Loucy (cell line): ENCODE results near the gene PACRG.

ENCODE experiments used
- H2AFZ ChIP-seq: fragments of 200-600 bp; sonication (generic); 2 replicates; pipeline ENCODE4 v1.6.0; 2016; ENCODE audit warnings: antibody characterized with exemption, mild to moderate bottlenecking, low read length, moderate library complexity
- H3F3A ChIP-seq: fragments of 200-600 bp; 2 replicates; pipeline ENCODE4 v1.6.0; 2016; ENCODE audit warnings: antibody characterized with exemption, low read depth, mild to moderate bottlenecking
- H3K27me3 ChIP-seq: fragments of 200-600 bp; sonication (generic); 2 replicates; pipeline ENCODE4 v1.6.1; 2014; ENCODE audit warnings: low read length, mild to moderate bottlenecking; ENCODE audit not compliant: insufficient read depth, poor library complexity, severe bottlenecking
- H3K36me3 ChIP-seq: fragments of 200-600 bp; sonication (generic); 2 replicates; pipeline ENCODE4 v1.6.1; 2016; ENCODE audit warnings: low read length; ENCODE audit not compliant: insufficient read depth
- H3K4me1 ChIP-seq: fragments of 200-600 bp; sonication (generic); 2 replicates; pipeline ENCODE4 v1.5.1; 2014; ENCODE audit warnings: low read length, mild to moderate bottlenecking; ENCODE audit not compliant: insufficient read depth, poor library complexity, severe bottlenecking
- H3K4me2 ChIP-seq: fragments of 200-600 bp; sonication (generic); 2 replicates; pipeline ENCODE4 v1.6.0; 2014; ENCODE audit warnings: antibody characterized with exemption, low read length, low read depth, mild to moderate bottlenecking; ENCODE audit not compliant: poor library complexity, severe bottlenecking
- H3K4me3 ChIP-seq: fragments of 200-600 bp; sonication (generic); 2 replicates; pipeline ENCODE4 v1.5.1; 2014; ENCODE audit warnings: low read length, mild to moderate bottlenecking, mixed read lengths; ENCODE audit not compliant: poor library complexity, severe bottlenecking
- H3K79me2 ChIP-seq: fragments of 200-600 bp; sonication (generic); 2 replicates; pipeline ENCODE4 v1.6.1; 2014; ENCODE audit warnings: low read length; ENCODE audit not compliant: insufficient read depth
- H3K9ac ChIP-seq: fragments of 200-600 bp; sonication (generic); 2 replicates; pipeline ENCODE4 v1.6.0; 2014; ENCODE audit warnings: mild to moderate bottlenecking, low read depth, low read length, moderate library complexity; ENCODE audit not compliant: poor library complexity, severe bottlenecking
- H3K9me2 ChIP-seq: fragments of 200-600 bp; sonication (generic); replicated peaks from 2 replicates; pipeline ENCODE4 v1.6.1; 2016; ENCODE audit warnings: low read depth, low read length, mixed read lengths
- H3K9me3 ChIP-seq: fragments of 200-600 bp; sonication (generic); 2 replicates; pipeline ENCODE4 v1.6.1; 2014; ENCODE audit warnings: mild to moderate bottlenecking, antibody characterized with exemption, low read length, low read depth; ENCODE audit not compliant: insufficient read depth
- H4K20me1 ChIP-seq: fragments of 200-600 bp; sonication (generic); 2 replicates; pipeline ENCODE4 v1.6.0; 2014; ENCODE audit warnings: antibody characterized with exemption, low read length, mild to moderate bottlenecking; ENCODE audit not compliant: insufficient read depth, poor library complexity, severe bottlenecking
- EZH2phosphoT487 ChIP-seq: fragments of 200-600 bp; IDR thresholded peaks from 2 replicates; pipeline ENCODE4 v1.6.1; 2018; ENCODE audit warnings: antibody characterized with exemption, mild to moderate bottlenecking, moderate library complexity, borderline replicate concordance
- TF ChIP-seq, protein P1 (sequence below): fragments of 200-600 bp; sonication (generic); conservative IDR thresholded peaks from 2 replicates; pipeline ENCODE4 v1.5.1; 2014; ENCODE audit warnings: mild to moderate bottlenecking, antibody characterized with exemption, low read length

PACRG gene

DNA sequence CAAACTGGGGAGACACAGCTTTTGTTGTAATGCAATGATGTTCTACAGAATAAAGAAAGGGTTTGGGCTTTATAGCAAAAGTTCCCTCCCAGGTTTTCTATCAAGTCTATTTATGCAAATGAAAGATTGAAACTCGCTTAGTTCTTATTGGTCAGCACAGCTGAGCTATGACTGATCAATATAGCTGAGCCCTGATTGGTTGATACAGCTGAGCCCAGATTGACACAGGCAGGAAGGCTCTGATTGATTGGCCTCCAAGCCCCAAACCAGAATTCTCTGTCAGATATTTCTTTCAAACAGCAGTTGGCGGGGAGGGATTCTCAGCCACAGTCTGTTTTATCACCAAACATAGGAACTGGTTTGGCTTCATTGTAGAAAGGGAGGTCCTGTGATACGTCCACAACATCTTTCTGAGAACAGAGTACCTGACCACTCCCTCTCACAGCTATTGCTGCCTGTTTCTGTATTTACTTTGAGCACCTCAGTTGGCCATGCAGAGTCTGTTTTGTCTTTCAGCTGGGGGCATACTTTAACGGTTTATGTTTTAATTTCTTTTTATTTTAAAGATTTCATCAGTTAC lies 223.5 kb downstream of the PACRG start:
- Histone ChIP-seq H3K36me3 (no peaks in the 10 kb centered on the region), H3F3A (no peaks in the 10 kb centered on the region), H3K4me3 (no peak overlapping the region)

DNA sequence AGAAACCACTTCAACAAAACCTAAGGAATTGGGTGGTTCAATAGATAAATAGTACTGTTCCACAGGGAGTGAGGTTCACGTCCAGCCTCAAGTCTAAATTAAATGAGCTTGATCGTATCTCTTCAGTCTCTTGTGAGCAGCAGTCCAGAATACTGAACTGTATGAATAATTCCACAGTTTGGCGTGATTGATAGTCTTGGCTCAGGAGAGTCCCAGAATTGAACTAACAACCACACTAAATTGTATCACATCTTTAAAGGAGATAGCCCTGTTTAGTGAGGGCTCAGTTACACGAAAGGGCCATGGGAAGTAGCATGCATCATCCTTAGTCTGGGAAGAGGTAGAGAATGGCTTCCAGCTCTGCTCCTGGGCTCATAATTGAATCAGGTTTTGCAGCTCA lies 224.6 kb downstream of the PACRG start:
- Histone ChIP-seq H3K9ac (no peak overlapping the region), H4K20me1 (no peaks in the 10 kb centered on the region)
- TF ChIP-seq EZH2phosphoT487, result no peak
- TF ChIP-seq, protein P1, sequence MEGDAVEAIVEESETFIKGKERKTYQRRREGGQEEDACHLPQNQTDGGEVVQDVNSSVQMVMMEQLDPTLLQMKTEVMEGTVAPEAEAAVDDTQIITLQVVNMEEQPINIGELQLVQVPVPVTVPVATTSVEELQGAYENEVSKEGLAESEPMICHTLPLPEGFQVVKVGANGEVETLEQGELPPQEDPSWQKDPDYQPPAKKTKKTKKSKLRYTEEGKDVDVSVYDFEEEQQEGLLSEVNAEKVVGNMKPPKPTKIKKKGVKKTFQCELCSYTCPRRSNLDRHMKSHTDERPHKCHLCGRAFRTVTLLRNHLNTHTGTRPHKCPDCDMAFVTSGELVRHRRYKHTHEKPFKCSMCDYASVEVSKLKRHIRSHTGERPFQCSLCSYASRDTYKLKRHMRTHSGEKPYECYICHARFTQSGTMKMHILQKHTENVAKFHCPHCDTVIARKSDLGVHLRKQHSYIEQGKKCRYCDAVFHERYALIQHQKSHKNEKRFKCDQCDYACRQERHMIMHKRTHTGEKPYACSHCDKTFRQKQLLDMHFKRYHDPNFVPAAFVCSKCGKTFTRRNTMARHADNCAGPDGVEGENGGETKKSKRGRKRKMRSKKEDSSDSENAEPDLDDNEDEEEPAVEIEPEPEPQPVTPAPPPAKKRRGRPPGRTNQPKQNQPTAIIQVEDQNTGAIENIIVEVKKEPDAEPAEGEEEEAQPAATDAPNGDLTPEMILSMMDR, result no peak

More for the DNA sequence above, 223.5 kb downstream of the PACRG start:
- Histone ChIP-seq H3K4me2 (no peak overlapping the region), H3K9me2 (no peaks in the 10 kb centered on the region), H2AFZ (no peak overlapping the region), H3K9ac (no peak overlapping the region), H3K79me2 (no peaks in the 10 kb centered on the region), H3K4me1 (no peaks in the 10 kb centered on the region), H3K27me3 (no peaks in the 10 kb centered on the region), H4K20me1 (no peaks in the 10 kb centered on the region), H3K9me3 (no peaks in the 10 kb centered on the region)
- TF ChIP-seq EZH2phosphoT487, result no peak
- TF ChIP-seq, protein P1, result no peak

DNA sequence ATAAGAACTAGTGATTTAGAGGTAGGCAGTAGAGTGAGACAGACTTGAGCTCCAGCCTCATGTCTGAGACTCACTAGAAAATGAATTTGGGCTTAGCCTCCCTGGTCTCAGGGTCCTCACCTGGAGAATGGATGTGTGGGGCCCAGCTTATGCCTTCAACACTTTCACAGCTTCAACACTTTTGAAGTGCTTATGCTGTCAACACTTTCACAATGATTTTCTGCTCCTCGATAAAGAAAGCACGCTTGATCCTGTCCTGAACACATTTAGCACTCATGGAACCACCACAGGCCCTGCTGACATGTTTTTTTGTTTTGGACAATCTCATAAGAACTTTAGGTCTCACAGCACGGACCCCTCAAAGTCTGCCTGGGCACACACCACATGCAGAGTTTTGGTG lies 229.3 kb downstream of the PACRG start:
- H3K4me3 ChIP-seq, result no peak overlapping the region
- no peaks in the 10 kb centered on the region for H4K20me1 ChIP-seq
- H3K9ac ChIP-seq, result no peak overlapping the region
- TF ChIP-seq, protein P1, result no peak
- TF ChIP-seq EZH2phosphoT487, result no peak
- no peaks in the 10 kb centered on the region for H3K36me3 ChIP-seq
- no peaks in the 10 kb centered on the region for H3K9me3 ChIP-seq
- H3K27me3 ChIP-seq, result no peaks in the 10 kb centered on the region
- H2AFZ ChIP-seq, result no peak overlapping the region
- H3K4me1 ChIP-seq, result no peaks in the 10 kb centered on the region
- H3K79me2 ChIP-seq, result no peaks in the 10 kb centered on the region
- H3K4me2 ChIP-seq, result no peak overlapping the region
- no peaks in the 10 kb centered on the region for H3F3A ChIP-seq
- no peaks in the 10 kb centered on the region for H3K9me2 ChIP-seq

More for the DNA sequence above, 224.6 kb downstream of the PACRG start:
- Histone ChIP-seq H3K9me3 (no peaks in the 10 kb centered on the region), H3K9me2 (no peaks in the 10 kb centered on the region), H3K4me3 (no peak overlapping the region), H3K36me3 (no peaks in the 10 kb centered on the region), H3K4me2 (no peak overlapping the region), H3K79me2 (no peaks in the 10 kb centered on the region), H2AFZ (no peak overlapping the region), H3K4me1 (no peaks in the 10 kb centered on the region), H3F3A (no peaks in the 10 kb centered on the region), H3K27me3 (no peaks in the 10 kb centered on the region)
